Ishikawa (cell line): ENCODE measurements around the gene RBM5.

Source experiments
- CEBPB ChIP-seq: IDR thresholded peaks from 2 replicates; pipeline ENCODE4 v1.6.1; 2012
- EGR1 ChIP-seq: IDR thresholded peaks from 2 replicates; pipeline ENCODE4 v1.6.1; 2012
- EP300 ChIP-seq: IDR thresholded peaks from 2 replicates; pipeline ENCODE4 v1.6.1; 2012; ENCODE audit warnings: borderline replicate concordance
- FOXM1 ChIP-seq: IDR thresholded peaks from 2 replicates; pipeline ENCODE4 v1.6.1; 2012; ENCODE audit warnings: low read depth, borderline replicate concordance
- MAX ChIP-seq: IDR thresholded peaks from 2 replicates; pipeline ENCODE4 v1.6.1; 2012
- RAD21 ChIP-seq: IDR thresholded peaks from 2 replicates; pipeline ENCODE4 v1.6.1; 2012; ENCODE audit warnings: low read depth
- TAF1 ChIP-seq: IDR thresholded peaks from 2 replicates; pipeline ENCODE4 v1.6.1; 2012; ENCODE audit warnings: low read depth, mild to moderate bottlenecking
- TCF12 ChIP-seq: IDR thresholded peaks from 2 replicates; pipeline ENCODE4 v1.6.1; 2012; ENCODE audit warnings: low read depth
- TEAD4 ChIP-seq: IDR thresholded peaks from 2 replicates; pipeline ENCODE4 v1.6.1; 2012
- YY1 ChIP-seq: IDR thresholded peaks from 2 replicates; pipeline ENCODE4 v1.6.1; 2012; ENCODE audit warnings: low read depth
- TF ChIP-seq, protein P1 (sequence below): IDR thresholded peaks from 2 replicates; pipeline ENCODE4 v1.6.1; 2012; ENCODE audit warnings: low read depth, mild to moderate bottlenecking

DNA sequence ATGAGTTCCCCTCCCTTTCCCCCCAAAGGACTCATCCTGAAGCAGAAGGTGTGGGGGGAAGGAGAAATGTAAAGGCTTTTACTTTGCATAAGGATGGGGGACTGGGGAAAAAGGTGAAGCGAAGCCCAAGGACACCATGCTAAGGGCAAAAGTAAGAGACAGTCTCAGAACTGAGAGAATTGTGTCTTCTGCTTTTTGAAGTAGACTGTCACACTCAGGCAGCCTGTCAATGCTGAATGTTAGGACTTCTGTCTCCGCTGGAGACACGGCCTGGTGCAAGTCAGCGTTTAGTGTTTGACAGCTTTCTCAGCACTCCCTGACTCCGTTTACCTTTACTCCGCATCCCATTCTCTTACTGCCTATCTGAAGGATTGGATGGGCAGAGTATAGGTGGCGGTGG, 13.8 kb downstream of the RBM5 start:
- TF ChIP-seq EP300 (no peak), MAX (no peak), TAF1 (no peak), RAD21 (no peak), CEBPB (no peak), FOXM1 (no peak), TCF12 (no peak), YY1 (no peak), TEAD4 (no peak), EGR1 (no peak)
- TF ChIP-seq, protein P1, sequence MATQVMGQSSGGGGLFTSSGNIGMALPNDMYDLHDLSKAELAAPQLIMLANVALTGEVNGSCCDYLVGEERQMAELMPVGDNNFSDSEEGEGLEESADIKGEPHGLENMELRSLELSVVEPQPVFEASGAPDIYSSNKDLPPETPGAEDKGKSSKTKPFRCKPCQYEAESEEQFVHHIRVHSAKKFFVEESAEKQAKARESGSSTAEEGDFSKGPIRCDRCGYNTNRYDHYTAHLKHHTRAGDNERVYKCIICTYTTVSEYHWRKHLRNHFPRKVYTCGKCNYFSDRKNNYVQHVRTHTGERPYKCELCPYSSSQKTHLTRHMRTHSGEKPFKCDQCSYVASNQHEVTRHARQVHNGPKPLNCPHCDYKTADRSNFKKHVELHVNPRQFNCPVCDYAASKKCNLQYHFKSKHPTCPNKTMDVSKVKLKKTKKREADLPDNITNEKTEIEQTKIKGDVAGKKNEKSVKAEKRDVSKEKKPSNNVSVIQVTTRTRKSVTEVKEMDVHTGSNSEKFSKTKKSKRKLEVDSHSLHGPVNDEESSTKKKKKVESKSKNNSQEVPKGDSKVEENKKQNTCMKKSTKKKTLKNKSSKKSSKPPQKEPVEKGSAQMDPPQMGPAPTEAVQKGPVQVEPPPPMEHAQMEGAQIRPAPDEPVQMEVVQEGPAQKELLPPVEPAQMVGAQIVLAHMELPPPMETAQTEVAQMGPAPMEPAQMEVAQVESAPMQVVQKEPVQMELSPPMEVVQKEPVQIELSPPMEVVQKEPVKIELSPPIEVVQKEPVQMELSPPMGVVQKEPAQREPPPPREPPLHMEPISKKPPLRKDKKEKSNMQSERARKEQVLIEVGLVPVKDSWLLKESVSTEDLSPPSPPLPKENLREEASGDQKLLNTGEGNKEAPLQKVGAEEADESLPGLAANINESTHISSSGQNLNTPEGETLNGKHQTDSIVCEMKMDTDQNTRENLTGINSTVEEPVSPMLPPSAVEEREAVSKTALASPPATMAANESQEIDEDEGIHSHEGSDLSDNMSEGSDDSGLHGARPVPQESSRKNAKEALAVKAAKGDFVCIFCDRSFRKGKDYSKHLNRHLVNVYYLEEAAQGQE, result no peak
